Brain microvascular endothelial cell (primary cell): ENCODE measurements around the gene ZNF599.
"Not testable (repeated sequence)": the region's sequence is repeated elsewhere in the genome, so short reads cannot be mapped to it uniquely, and the experiment has no call there.

Source experiments
- DNase-seq: peaks from one replicate; pipeline ENCODE4 v3.0.0-alpha.2; 2020
- H3K27ac ChIP-seq: fragments of 250-450 bp; sonication (Bioruptor Pico); 2 replicates; pipeline ENCODE4 v1.5.1; 2020; ENCODE audit warnings: mild to moderate bottlenecking, moderate library complexity
- H3K27me3 ChIP-seq: fragments of 250-450 bp; sonication (Bioruptor Pico); replicated peaks from 2 replicates; pipeline ENCODE4 v1.5.1; 2020; ENCODE audit warnings: mild to moderate bottlenecking
- H3K36me3 ChIP-seq: fragments of 250-450 bp; sonication (Bioruptor Pico); replicated peaks from 2 replicates; pipeline ENCODE4 v1.5.1; 2020; ENCODE audit warnings: mild to moderate bottlenecking
- H3K4me3 ChIP-seq: 2 replicates; pipeline ENCODE4 v1.5.1; 2011; ENCODE audit warnings: low read depth, mild to moderate bottlenecking, control low read depth, low read length, moderate library complexity
- CTCF ChIP-seq: IDR thresholded peaks from 2 replicates; pipeline ENCODE4 v1.5.1; 2011; ENCODE audit warnings: low read depth, mild to moderate bottlenecking, moderate library complexity, low read length, control low read depth, inconsistent platforms; ENCODE audit errors: missing control alignments
- in situ Hi-C: cut with HindIII; loops from 2 replicates; pipeline ENCODE4 v1.10.0; 2017; ENCODE audit warnings: low sequenced_read_pairs, low pct_ligation_motif_present

ZNF599 gene

GRCh38 chr19:34804115-34804514 is 31.1 kb upstream of the ZNF599 start:
- Histone ChIP-seq H3K36me3 (no peaks in the 10 kb centered on the region), H3K4me3 (no peak overlapping the region), H3K27me3 (no peaks in the 10 kb centered on the region), H3K27ac (no peak overlapping the region)
- no peak for DNase-seq
- no peak for TF ChIP-seq CTCF
- in situ Hi-C loops: no loop called here

DNA sequence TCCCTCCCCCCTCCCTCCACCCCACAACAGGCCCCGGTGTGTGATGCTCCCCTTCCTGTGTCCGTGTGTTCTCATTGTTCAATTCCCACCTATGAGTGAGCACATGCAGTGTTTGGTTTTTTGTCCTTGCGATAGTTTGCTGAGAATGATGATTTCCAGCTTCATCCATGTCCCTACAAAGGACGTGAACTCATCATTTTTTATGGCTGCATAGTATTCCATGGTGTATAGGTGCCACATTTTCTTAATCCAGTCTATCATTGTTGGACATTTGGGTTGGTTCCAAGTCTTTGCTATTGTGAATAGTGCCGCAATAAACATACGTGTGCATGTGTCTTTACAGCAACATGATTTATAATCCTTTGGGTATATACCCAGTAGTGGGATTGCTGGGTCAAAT is 23.9 kb upstream of the ZNF599 start:
- H3K27me3 ChIP-seq, DNase-seq, H3K36me3 ChIP-seq, H3K27ac ChIP-seq, H3K4me3 ChIP-seq, in situ Hi-C loops: not testable (repeated sequence)

- Histone ChIP-seq H3K36me3 (no peaks in the 10 kb centered on the region), H3K4me3 (no peak overlapping the region), H3K27me3 (no peaks in the 10 kb centered on the region), H3K27ac (no peak overlapping the region)
- TF ChIP-seq CTCF: no peak
- in situ Hi-C loops: no loop called here
- DNase-seq: no peak
Observed at GRCh38 chr19:34794066-34794960, 21.3 kb upstream of the ZNF599 start.

GRCh38 chr19:34793565-34793964 is 20.6 kb upstream of the ZNF599 start:
- H3K27me3 ChIP-seq: no peaks in the 10 kb centered on the region
- no peak for DNase-seq
- H3K4me3 ChIP-seq: no peak overlapping the region
- H3K36me3 ChIP-seq: no peaks in the 10 kb centered on the region
- TF ChIP-seq CTCF: no peak
- in situ Hi-C loops: no loop called here
- no peak overlapping the region for H3K27ac ChIP-seq

DNA sequence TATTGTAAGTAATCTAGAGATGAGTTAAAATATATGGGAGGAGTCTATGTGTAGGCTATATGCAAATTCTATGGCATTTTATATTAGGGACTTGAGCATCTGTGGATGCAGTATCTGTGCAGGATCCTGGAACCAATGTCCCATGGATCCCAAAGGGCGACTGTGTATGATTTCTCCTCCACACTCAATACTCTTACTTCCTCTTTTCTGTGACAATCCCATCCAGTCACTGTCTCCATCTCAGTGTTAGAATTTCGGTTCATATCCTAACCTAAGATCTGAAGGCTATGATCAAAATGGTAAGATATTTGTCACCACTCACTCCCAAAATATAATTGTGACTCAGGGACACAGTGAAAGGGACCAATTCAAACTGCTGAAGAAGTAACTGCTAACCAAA is 15.1 kb upstream of the ZNF599 start:
- Histone ChIP-seq H3K4me3 (no peak overlapping the region), H3K27me3 (no peaks in the 10 kb centered on the region), H3K36me3 (no peaks in the 10 kb centered on the region), H3K27ac (no peak overlapping the region)
- no peak for TF ChIP-seq CTCF
- no peak for DNase-seq
- in situ Hi-C loops: no loop called here

GRCh38 chr19:34787059-34787824 is 14.2 kb upstream of the ZNF599 start:
- Histone ChIP-seq H3K27ac (no peak overlapping the region), H3K36me3 (no peaks in the 10 kb centered on the region), H3K4me3 (no peak overlapping the region), H3K27me3 (no peaks in the 10 kb centered on the region)
- no peak for DNase-seq
- no peak for TF ChIP-seq CTCF
- in situ Hi-C loops: no loop called here
